Measurements from ENCODE around the gene THNSL1. TPM values are rescaled to one million over a fixed set of nuclear protein-coding genes. Genes with fewer than 3 reads are reported as not detected.
"Not testable (repeated sequence)": the region's sequence is repeated elsewhere in the genome, so short reads cannot be mapped to it uniquely, and the experiment has no call there.

Gene THNSL1
- polyA plus RNA-seq, 3 donors = 0.80 to 2.1 (median 1.7) TPM

DNA sequence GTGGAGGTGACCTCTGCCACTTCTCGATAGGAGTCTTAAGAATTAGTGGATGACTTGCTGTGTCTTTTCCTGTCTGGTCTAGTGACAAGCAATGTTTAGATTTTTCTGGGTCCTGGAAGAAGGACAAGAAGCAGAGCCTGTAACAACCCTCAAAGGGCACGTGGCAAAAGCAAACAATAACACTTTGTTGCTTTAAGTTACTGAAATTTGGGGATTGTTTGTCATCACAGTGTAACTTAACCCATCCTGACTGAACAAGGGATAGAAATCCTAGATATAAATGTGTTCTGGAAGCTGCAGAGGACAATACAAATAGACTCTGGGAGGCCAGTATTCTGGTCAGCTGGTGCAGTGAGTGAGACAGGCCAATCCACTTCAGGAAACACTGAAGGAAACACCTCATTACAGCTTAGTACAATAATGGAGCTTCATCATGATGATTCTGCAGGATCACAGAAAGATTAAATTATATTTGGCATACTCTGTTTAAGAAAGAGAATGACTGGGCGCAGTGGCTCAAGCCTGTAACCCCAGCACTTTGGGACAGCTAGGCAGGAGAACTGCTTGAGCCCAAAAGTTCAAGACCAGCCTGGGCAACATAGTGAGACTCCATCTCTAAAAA is 23.8 kb upstream of the THNSL1 start:
- 84 to 90% (median 85%) methylated on average over 3 of the region's 3 CpGs for WGBS, 3 donors
- H3K27ac ChIP-seq (ENCODE audit: low read depth, low read length) = no peak overlapping the region

GRCh38 chr10:24993237-24993958 is 23.0 kb upstream of the THNSL1 start:
- H3K27ac ChIP-seq (ENCODE audit: low read depth, low read length) = no peak overlapping the region
- 97 to 100% (median 98%) methylated on average over 1 of the region's 1 CpG for WGBS, 3 donors

- no peak overlapping the region for H3K27ac ChIP-seq (ENCODE audit: low read depth, low read length)
Measured at GRCh38 chr10:24995072-24995471, 21.3 kb upstream of the THNSL1 start.

GRCh38 chr10:24998044-24998443 is 18.4 kb upstream of the THNSL1 start:
- H3K27ac ChIP-seq (ENCODE audit: low read depth, low read length) = no peak overlapping the region
- 82 to 86% (median 84%) methylated on average over 3 of the region's 3 CpGs for WGBS, 3 donors

DNA sequence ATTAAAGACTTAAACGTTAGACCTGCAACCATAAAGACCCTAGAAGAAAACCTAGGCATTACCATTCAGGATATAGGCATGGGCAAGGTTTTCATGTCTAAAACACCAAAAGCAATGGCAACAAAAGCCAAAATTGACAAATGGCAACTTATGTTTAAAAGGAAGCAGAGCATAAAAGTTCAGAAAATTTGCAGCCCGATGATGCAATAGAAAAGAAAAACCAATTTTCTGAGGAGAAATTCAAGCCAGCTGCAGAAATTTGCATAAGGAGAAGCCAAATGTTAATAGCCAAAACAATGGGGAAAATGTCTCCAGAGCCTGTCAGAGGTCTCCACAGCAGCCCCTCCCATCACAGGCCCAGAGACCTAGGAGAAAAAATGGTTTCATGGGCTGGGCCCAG is 4.8 kb upstream of the THNSL1 start:
- H3K27ac ChIP-seq (ENCODE audit: low read depth, low read length) = not testable (repeated sequence)
- WGBS, 3 donors = 77 to 86% (median 85%) methylated on average over 2 of the region's 2 CpGs

DNA sequence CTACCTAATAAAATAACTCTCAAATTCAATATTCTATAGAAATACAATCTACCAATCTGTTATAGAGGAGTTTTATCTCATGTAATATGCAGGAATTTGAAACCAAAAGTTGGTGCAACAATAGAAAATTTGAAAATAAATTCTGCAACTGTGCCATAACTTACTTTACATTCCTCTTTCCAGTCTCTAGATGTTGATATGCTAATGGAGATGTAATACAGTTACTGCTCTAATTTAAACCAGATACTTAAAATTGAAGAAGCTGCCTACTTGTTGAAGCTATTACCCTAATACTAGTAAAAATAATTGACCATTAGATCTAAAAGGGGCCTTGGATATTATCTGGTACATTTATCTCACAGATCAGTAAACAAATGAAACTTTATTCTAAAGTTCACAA is 1.8 kb upstream of the THNSL1 start:
- H3K27ac ChIP-seq (ENCODE audit: low read depth, low read length) = no peak overlapping the region

DNA sequence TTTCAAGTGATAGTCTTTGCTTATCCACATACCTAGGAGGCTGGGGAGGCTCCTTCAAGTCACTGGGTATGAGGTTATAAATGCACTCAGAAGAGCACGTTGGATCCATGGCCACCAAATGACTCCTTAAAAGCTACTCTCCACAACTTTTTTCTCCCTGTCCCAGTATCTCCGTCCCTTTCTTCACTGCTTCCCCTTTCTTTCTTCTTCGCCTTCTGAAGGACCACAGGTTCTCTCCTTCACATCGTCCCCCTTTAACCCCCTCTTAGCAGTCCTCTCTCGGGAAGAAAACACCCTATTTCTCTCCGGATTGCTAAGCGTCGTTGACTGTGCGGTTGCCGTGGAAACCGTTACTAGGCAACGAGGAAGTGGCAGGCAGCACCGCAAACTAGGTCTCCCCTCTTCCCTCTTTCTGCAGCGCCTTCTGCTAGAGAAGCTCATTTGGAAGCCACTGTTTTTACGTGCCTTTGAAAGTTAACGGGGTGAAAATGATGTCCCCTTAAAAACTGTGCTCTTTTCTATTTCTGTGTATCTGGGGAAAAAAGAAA is 510 bp upstream of the THNSL1 start, which contains the start of gene ENKUR:
Gene ENKUR, minus strand, starts transcription at position 331 of the 548 bp plus-strand sequence. Its CDS starts 222 bp downstream, at position 109.
- 0 to 2% (median 0%) methylated on average over 16 of the region's 16 CpGs for WGBS, 3 donors
- H3K27ac ChIP-seq (ENCODE audit: low read depth, low read length) = peak within 1 kb of the TSS; percentile 38

GRCh38 chr10:25017154-25017590 is 760 bp downstream of the THNSL1 start:
- WGBS, 3 donors = 2 to 7% (median 5%) methylated on average over 10 of the region's 10 CpGs
- H3K27ac ChIP-seq (ENCODE audit: low read depth, low read length) = peak overlapping the region; percentile 38

DNA sequence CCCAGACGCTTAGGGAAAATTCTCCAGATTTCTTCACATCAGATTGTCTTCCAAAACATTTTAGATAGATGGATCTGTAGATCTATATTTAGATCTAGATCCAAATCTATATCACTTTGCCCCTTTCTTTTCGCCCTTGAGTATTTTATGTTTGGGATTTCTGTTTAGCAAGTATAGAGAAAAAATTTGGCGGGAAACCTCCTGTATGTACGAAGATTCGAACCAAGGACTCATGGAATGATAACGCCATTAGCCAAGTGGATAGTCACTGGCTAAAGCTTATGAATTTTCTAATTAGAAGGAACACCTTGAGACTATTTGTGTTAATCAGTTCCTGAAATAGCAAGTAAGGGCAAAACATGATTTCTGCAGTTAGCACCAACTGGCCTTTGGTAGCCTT is 1.2 kb downstream of the THNSL1 start:
- H3K27ac ChIP-seq (ENCODE audit: low read depth, low read length) = no peak overlapping the region
- 63 to 95% (median 94%) methylated on average over 6 of the region's 6 CpGs for WGBS, 3 donors

DNA sequence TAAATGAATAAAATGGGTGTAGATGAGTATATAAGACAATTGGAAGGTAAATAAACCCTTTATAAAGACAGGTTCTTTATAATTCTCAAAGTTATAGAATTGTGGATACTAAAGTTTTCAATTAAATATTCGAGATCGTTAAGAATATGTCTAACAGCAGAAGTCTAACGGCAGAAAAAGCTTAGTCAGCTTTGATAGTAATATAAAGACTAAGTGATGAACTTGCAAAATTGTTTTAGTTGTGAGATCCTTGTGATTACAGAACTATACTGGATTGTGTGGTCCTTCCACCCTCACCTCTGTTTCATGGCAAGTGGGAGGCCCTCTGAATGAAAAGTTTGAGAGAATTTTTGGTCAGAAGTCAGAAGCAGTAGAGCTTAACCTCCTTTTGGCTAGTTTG is 2.3 kb downstream of the THNSL1 start:
- WGBS, 3 donors = 94 to 97% (median 96%) methylated on average over 3 of the region's 3 CpGs

DNA sequence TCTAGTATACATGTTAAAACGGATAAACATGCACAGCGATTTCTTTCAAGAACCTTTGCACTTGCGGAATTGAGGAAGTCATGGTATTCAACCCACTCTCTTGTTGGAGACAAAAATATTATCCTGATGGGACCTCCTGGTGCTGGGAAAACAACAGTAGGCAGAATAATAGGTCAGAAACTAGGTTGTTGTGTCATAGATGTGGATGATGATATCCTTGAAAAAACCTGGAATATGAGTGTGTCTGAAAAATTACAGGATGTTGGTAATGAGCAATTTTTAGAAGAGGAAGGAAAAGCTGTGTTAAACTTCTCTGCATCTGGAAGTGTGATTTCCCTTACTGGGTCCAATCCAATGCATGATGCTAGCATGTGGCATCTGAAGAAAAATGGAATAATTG is 6.9 kb downstream of the THNSL1 start:
- H3K27ac ChIP-seq (ENCODE audit: low read depth, low read length) = no peak overlapping the region
- 45 to 85% (median 56%) methylated on average over 3 of the region's 3 CpGs for WGBS, 3 donors

More for the DNA sequence above, 2.3 kb downstream of the THNSL1 start:
- no peak overlapping the region for H3K27ac ChIP-seq (ENCODE audit: low read depth, low read length)

DNA sequence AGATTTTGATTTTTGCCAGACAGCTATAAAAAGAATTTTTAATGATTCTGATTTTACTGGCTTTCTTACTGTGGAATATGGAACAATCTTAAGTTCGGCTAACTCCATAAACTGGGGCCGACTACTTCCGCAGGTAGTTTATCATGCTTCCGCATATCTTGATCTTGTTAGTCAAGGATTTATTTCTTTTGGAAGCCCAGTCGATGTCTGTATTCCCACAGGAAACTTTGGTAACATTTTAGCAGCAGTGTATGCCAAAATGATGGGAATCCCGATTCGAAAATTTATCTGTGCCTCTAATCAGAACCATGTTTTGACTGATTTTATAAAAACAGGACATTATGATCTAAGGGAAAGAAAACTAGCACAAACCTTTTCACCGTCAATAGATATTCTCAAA is 8.1 kb downstream of the THNSL1 start:
- WGBS, 3 donors = 61 to 82% (median 82%) methylated on average over 8 of the region's 8 CpGs
- no peak overlapping the region for H3K27ac ChIP-seq (ENCODE audit: low read depth, low read length)

DNA sequence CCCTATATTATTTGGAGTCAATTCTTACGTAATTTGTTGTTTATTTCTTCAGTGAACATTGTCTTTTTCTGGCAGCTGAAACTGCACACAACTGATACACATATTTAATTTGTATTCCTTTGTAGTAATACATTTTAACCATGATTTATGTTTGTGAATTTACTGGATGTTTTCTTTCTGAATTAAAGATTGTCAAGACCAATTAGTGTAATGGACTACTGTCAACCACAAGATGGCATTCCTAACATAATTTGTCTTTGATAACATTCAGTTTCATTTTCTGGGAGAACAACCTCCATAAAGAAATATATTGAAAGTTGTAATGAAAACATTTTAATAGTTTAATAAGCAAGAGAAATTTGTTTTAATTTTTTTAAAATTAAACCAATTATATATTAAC is 10.1 kb downstream of the THNSL1 start:
- WGBS, 3 donors = 77 to 78% (median 78%) methylated on average over 1 of the region's 1 CpG
- no peak overlapping the region for H3K27ac ChIP-seq (ENCODE audit: low read depth, low read length)

DNA sequence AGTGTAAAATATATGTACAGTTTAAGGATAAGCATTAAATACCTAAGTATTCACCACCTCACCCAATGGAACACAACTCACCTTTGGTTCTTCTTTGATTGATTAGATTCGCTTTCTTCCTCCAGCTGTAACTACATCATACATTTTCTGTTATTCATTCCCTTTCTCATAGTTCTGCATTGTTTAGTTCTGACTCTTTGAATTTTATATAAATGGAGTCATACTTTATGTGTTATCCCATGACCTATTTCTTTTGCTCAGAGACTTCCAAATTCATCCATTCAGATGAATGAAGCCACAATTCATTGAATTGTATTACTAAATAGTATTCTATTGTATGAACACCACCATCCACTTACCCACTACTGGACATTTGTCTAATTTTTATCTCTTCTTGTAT is 12.3 kb downstream of the THNSL1 start:
- H3K27ac ChIP-seq (ENCODE audit: low read depth, low read length) = no peak overlapping the region
- 97 to 100% (median 98%) methylated on average over 1 of the region's 1 CpG for WGBS, 3 donors

GRCh38 chr10:25029519-25029918 is 13.1 kb downstream of the THNSL1 start:
- H3K27ac ChIP-seq (ENCODE audit: low read depth, low read length) = no peak overlapping the region
- 59 to 93% (median 91%) methylated on average over 2 of the region's 2 CpGs for WGBS, 3 donors

GRCh38 chr10:25036381-25036780 is 20.0 kb downstream of the THNSL1 start:
- WGBS, 3 donors = 30 to 39% (median 37%) methylated on average over 3 of the region's 3 CpGs
- H3K27ac ChIP-seq (ENCODE audit: low read depth, low read length) = no peak overlapping the region

DNA sequence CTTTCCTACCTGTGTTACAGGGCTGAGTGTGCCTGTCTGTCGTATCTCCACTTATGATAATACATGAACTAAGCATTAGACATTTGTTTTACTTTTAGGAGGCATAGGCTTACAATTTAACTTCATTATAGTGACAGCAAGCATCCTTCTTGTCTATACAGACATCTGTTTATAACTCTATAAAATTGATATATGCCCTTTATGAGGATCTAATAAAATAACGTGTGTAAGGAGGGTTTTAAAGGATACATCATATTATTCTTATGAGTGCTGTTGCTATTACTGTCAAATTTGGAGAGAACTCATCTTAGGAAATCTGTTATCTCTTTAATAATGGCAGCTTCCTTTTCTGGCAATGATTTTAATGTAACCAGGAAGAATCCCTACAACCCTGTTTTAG is 21.9 kb downstream of the THNSL1 start:
- no peak overlapping the region for H3K27ac ChIP-seq (ENCODE audit: low read depth, low read length)
- WGBS, 3 donors = 61 to 69% (median 63%) methylated on average over 2 of the region's 2 CpGs

DNA sequence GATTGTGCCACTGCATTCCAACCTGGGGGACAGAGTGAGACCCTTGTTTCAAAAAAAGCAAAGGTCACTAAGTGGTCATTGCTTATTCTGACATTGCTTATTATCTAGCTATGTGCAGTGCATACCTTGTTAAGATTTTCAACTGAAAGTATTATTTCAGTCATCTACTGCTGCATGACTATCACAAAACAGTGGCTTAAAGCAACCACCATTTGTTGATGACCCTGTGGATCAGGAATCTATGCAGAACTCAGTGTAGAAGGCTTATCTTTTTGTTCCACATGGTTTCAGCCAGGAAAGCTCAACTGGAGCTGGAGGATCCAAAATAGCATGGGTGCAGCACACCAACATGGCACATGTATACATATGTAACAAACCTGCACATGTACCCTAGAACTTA is 23.1 kb downstream of the THNSL1 start:
- H3K27ac ChIP-seq (ENCODE audit: low read depth, low read length) = no peak overlapping the region

GRCh38 chr10:25046641-25047040 is 30.2 kb downstream of the THNSL1 start:
- no peak overlapping the region for H3K27ac ChIP-seq (ENCODE audit: low read depth, low read length)
- WGBS, 3 donors = 61 to 82% (median 76%) methylated on average over 1 of the region's 1 CpG

- 38 to 74% (median 53%) methylated on average over 2 of the region's 2 CpGs for WGBS, 3 donors
- no peak overlapping the region for H3K27ac ChIP-seq (ENCODE audit: low read depth, low read length)
Measured at GRCh38 chr10:25047088-25047487, 30.7 kb downstream of the THNSL1 start.
